ENCODE data around the gene DCLK2.

- TF ChIP-seq POLR2A (IDR thresholded peaks at IDR 0.05) (no peak), CTCF (IDR thresholded peaks at IDR 0.05) (no peak)
Measured at GRCh38 chr4:150116506-150116905, 38.3 kb downstream of the DCLK2 start.
